H1 (cell line): Measurements from ENCODE around the gene SCARB1. TPM values are rescaled to one million over a fixed set of nuclear protein-coding genes. Genes with fewer than 3 reads are reported as not detected.

ENCODE experiments used
- CHD7 ChIP-seq: fragments of 300-600 bp; sonication (generic); IDR thresholded peaks from 2 replicates; pipeline ENCODE4 v1.7.1; 2012; ENCODE audit warnings: low read length, moderate library complexity, mild to moderate bottlenecking, inconsistent platforms; ENCODE audit not compliant: insufficient replicate concordance
- GABPA ChIP-seq: IDR thresholded peaks from 2 replicates; pipeline ENCODE4 v1.6.1; 2011; ENCODE audit warnings: mild to moderate bottlenecking, low read length, moderate library complexity, borderline replicate concordance; ENCODE audit not compliant: insufficient read depth
- JUN ChIP-seq: IDR thresholded peaks from 2 replicates; pipeline ENCODE4 v1.6.1; 2011; ENCODE audit warnings: low read depth, mild to moderate bottlenecking, improper control_type of control experiment, low read length
- JUND ChIP-seq: IDR thresholded peaks from 2 replicates; pipeline ENCODE4 v1.6.1; 2011; ENCODE audit warnings: mild to moderate bottlenecking, improper control_type of control experiment, low read length
- RBBP5 ChIP-seq: IDR thresholded peaks from 2 replicates; pipeline ENCODE4 v1.7.1; 2012; ENCODE audit warnings: low read depth, mild to moderate bottlenecking, inconsistent platforms, low read length, moderate library complexity, borderline replicate concordance
- TAF1 ChIP-seq: IDR thresholded peaks from 2 replicates; pipeline ENCODE4 v1.6.1; 2011; ENCODE audit warnings: mild to moderate bottlenecking, low read depth, low read length
- polyA plus RNA-seq, 7 experiments: library from polyadenylated mRNA; depleted of rRNA in 3 of 7; stranded (reverse) in 5 of 7; unstranded in 2 of 7; fragments of >200 nt in 5 of 7; fragments of 200-250 nt in 2 of 7; gene quantifications; 1 replicate in 5 of 7; 2 replicates in 1 of 7; 4 replicates in 1 of 7; pipeline versions ENCODE4 v1.2.1 to v1.2.3, GENCODE V29; 2011 to 2013; ENCODE audit warnings: missing spikeins in 2 of 7, mixed read lengths in 2 of 7
- total RNA-seq: library from RNA; stranded (reverse); fragmentation: NEBNext Ultra II Directional; extraction: Animal tissue kit (Norgen Biotek cat#: 25700); gene quantifications from 2 replicates; pipeline ENCODE4 v1.2.1, GENCODE V29; 2021

The SCARB1 gene
- total and polyA plus RNA-seq, 2 of the 8 experiments (the other 6 are each of a cell fraction or from before 2014, with no cell fraction given): 45.3 to 57.1 TPM

GRCh38 chr12:124765581-124766489 is 97.8 kb downstream of the SCARB1 start (continued):
- TF ChIP-seq CHD7: no peak
- no peak for TF ChIP-seq GABPA
- no peak for TF ChIP-seq TAF1
- no peak for TF ChIP-seq JUN
- TF ChIP-seq JUND: no peak
- TF ChIP-seq RBBP5: no peak
